ENCODE data around the gene LRRC10B.

Gene LRRC10B

DNA sequence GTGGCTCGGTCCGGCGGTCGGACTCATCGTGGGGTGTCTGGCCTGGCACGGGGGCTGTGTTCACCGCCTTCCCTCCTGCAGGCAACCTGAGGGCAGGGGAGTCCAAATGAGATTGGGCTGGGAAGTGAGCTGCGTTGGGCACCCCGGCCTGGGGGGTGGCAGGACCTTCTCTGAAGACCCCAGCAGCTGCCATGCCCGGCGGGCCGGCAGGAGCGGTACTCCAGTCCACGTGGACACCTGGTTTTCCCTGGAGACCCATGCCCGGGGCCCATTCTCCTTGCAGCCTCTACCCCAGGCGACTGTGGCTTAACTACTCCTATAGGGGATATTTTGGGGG, 24.5 kb downstream of the LRRC10B start:
- DNase-seq: no peak

- no peak for DNase-seq
Observed at GRCh38 chr11:61533401-61533800, 24.9 kb downstream of the LRRC10B start.

DNA sequence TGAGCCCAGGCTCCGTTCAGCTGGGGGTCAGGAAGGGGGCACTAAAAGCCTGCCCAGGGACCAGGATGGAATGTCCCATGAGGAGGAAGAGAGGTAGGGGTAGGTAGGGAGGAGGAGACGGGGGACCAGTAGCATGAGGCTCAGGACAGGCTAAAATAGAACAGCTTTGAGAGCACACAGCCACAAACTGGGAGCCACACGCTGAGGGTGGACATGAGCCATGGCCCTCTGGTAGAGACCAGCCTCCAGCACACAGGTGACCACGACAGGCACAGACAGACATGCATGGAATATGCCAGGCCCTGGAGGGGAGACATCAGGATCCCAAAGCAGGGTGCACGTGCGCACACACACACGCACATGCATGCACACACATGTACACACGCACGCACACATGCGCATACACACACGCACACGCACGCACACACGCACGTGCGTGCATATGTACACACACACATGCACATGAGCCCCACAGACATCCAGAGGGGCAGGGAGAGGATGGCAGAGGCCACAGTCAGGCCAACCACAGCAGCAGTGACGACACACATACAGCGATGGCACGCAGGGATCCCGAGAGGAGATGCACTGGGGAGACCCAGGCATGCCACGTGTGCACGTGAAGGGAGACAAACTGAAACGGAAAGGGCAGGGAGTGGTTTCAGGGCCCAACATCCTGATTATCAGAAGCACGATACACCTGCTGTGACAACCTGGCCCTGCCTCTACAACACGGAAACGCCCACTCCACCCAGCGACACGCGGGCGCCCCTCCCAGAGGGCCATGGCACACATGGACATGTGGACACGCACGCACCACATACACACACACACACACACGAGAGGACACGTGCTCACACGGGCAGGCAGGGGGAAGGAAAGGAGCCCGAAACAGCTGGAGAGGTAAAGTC, 25.7 kb downstream of the LRRC10B start:
- no peak for DNase-seq

DNA sequence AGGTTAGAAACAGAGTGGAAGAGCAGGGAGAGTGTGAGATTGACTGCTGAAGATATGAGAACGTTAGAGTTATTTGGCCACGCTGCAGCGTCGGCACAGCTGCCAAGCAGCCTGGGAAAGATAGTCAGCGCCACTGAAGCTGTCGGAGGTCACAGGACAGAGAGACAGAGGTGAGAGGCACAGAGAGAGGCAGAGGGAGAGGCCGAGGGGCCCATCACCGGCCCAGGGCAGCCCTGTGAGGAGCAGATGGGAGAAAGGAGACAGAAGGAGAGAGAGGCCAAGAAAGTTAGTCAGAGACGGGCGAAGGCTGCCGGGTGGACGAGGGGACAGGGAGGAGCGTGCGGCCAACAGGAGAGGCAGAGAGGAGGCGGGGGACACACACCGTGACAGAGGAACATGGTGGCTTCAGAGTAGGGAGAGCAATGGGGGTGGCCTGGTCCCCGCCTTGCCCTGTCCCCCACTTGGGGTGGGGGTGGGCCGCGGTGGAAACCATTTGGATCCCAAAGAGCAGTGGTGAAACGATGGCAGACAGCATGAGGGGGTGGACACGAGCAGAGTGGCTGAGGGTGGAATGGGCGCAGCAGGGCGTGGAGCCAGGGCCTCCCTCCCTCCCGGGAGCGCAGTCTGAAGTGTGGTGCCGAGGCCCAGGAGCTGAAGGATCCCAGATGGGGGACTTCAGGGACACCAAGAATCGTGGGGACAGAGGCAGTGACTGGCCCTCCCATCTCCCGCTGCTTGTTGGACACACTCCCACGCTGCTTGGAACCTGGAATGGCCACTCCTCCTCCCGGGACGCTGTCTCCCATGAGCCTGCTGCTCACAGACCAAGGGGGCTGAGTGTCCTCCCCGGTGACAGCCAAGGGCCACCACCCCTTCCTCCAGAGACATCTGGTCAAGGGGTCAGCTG, 26.6 kb downstream of the LRRC10B start:
- DNase-seq: no peak

DNA sequence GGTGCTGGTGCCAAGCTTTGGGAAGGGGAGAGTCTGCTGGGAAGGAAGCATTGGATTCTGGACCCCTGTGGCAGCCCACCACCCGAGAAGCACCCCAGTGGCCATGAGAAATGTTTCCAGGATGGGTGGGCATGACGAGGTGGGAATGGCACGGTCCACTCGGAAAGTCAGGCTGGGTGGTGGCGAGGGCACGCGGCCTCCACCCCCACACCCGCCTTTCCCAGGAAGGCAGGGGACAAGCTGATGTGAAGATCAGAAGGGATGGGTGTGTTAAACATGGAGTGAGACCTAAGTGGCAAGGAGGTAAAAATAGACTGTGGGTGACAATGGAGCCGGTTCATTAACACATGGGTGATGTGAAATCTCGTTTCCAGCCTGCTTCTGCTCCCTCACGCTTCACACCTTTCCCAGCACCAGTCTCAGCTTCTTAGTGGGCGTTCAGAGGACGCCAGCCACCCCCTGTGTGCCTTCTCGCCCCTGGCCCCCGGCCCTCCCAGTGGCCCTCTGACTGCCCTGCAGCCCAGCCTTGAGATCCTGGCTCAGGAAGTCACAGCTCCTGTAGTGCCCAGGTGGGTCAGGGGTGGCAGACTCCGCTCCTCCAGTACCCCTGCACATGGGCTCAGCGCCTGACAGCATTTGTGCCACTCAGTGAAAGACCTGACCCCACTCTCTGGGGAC, 27.6 kb downstream of the LRRC10B start:
- no peak for DNase-seq

GRCh38 chr11:61536676-61537270, 28.2 kb downstream of the LRRC10B start:
- no peak for DNase-seq

GRCh38 chr11:61537326-61537725, 28.8 kb downstream of the LRRC10B start:
- DNase-seq: no peak

DNA sequence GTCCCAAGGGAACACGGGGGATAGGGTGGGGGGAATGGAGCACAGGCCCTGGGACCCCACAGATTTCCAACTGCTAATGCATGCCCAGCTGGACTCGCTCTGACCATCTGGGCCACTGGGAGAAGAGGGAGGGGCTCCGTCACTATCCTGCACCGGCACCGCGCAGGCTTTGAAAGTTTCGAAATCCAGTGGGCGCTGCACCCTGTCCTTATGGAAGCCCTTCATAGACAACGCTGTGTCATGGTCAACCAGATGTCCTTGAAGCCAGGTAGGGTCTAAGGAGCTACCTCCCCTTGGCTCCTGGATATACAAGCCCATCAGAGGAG, 30.1 kb downstream of the LRRC10B start:
- DNase-seq: no peak

DNA sequence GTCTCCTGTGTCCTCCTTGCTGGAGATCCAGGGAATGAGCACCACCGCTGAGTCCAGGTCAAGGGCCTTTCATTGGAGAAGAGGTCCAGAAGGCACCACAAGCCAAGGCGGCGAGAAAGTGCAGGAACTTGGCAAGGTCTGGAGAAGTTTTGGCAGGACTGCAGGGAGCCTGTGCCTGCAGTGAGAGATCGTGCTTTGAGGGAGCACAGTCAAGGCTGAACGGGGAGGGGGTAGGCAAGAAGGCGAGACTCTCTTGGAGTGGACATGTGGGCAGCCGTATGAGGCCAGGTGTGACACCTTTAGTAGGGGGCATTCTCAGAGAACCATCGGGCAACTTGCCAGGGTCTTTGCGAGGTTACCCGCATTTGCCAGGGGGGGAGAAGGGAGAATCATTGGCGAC, 30.5 kb downstream of the LRRC10B start:
- no peak for DNase-seq

GRCh38 chr11:61539831-61540357, 31.3 kb downstream of the LRRC10B start:
- no peak for DNase-seq

GRCh38 chr11:61540528-61540927, 32.0 kb downstream of the LRRC10B start:
- no peak for DNase-seq

DNA sequence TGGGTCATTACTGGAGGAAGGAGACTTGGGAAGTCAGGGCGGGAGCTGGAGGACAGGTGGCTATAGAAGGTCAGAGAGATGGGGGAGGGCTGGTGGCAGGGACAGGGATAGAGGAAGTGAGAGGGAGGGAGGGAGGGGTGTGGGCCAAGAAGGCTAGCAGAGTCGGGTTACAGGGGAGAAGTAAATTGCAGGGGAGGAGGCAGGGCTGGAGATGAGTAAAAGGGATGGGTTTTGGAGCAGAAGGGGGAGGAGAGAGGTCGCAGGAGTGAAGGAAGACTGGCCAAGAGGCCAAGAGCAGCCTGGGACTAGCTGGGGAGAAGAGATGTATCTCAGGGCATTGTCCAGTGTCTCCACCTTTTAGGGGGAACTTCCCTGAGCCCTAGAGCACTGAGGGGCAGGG, 33.0 kb downstream of the LRRC10B start:
- DNase-seq: no peak

GRCh38 chr11:61542024-61542461, 33.5 kb downstream of the LRRC10B start:
- DNase-seq: no peak

GRCh38 chr11:61542705-61543104, 34.2 kb downstream of the LRRC10B start:
- DNase-seq: no peak

DNA sequence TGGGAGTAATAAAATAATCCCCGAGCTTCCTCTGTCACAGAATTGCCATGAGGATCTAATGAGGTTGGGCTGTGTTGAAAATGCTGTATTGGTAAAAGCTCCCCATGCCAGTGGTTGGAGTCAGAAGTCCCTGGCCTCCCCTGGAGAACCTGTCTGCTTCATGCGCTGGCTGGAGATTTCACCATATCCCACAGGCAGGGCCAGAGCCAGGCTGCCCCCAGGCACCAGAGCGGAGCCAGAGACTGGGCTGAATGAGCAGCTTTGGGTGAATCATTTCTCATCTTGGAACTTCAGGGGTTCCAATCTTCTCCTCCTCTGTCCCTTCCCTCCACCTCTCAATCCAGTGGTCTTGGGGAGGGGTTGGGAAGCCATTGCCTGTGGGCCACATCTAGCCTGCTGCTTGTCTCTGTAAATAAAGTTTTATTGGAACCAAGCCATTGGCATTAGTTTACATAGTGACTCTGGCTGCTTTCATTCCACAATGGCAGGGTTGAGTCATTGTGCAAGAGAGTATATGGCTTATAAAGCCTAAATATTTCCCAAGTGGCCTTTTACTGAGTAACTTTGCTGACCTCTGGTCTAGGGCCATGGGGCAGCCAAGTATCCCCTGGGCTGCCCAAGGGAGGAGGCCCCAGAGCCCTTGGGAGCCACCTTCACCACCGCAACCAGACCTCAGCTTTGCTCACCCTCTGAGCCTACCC, 35.2 kb downstream of the LRRC10B start:
- DNase-seq: peak; percentile 47

DNA sequence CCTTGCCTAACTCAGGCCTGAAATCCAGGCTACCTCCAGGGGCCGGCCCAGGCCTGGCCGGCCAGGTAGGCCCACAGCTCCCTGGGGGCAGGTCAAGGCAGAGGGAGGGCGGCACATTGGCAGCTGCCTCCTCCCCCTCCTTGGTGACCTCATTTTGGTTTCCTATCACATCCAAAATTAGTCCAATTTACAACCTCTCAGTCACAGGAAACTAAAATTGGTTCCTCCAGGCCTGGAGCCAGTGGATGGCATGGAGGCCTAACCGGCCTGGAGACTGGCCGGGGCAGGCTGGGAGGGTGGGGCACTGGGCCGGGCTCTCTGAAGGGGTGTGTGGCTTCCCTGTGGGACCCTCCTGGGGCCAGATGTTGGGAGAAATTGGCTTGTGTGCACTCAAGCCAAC, 35.9 kb downstream of the LRRC10B start:
- DNase-seq: no peak

- no peak for DNase-seq
Observed at GRCh38 chr11:61545341-61545740, 36.8 kb downstream of the LRRC10B start.

DNA sequence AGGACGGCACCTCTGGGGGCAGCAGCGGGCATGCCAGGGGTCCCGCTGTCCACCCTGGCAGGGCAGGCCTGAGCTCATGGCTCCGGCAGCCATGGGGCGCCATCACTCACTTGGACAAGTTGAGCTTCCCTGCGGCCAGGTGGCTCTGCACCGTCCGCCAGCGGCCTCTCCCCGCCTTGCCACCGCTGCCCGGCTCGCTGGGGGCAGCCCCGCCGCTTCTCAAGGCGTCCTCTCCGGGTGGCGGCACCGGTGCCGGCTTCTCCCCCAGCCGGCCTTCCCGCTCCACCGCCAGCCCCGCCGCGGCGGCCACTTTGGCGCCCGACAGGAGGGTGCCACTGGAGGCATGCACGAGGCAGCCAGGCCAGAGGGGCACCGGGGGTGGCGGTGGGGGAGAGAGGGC, 37.4 kb downstream of the LRRC10B start:
- no peak for DNase-seq

DNA sequence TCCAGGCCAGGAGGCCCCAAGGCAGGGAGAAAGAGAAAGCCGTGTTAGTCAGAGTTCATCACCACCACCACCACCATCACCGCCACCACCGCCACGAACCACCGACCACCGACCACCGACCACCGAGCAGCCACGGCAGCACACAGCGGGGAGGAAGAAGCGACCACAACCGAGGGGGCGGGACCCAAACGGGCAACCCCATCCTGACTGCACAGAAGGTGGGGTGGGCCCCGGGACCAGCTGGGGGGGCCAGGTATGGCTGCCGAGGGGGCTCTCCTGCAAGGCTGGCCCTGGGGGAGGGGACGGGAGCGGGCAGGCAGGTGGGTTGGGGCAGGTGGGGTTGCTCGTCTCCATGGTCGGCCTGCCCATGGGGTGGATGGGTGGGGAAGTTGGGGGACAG, 38.1 kb downstream of the LRRC10B start:
- no peak for DNase-seq

- DNase-seq: no peak
Observed at GRCh38 chr11:61547246-61547645, 38.7 kb downstream of the LRRC10B start.

- DNase-seq: no peak
Observed at GRCh38 chr11:61549177-61549576, 40.6 kb downstream of the LRRC10B start.

Measured in GOT3 (cell line).